HG03280 (cell line): ENCODE measurements around the gene CLASP2.

Experiments
- ATAC-seq: cut with Tn5 transposase; IDR thresholded peaks from one replicate; pipeline ENCODE4 v1.9.1; 2021; ENCODE audit warnings: mild to moderate bottlenecking, moderate library complexity; ENCODE audit not compliant: unreplicated experiment

Gene CLASP2

GRCh38 chr3:33639889-33640288 lies 78.2 kb downstream of the CLASP2 start:
- ATAC-seq = no peak

GRCh38 chr3:33637482-33637881 lies 80.6 kb downstream of the CLASP2 start:
- no peak for ATAC-seq

- no peak for ATAC-seq
Observed at GRCh38 chr3:33636125-33636850, 81.8 kb downstream of the CLASP2 start.

- ATAC-seq = no peak
Observed at GRCh38 chr3:33634262-33634661, 83.8 kb downstream of the CLASP2 start.

GRCh38 chr3:33629219-33629618 lies 88.8 kb downstream of the CLASP2 start:
- ATAC-seq = no peak

- no peak for ATAC-seq
Observed at GRCh38 chr3:33624756-33625155, 93.3 kb downstream of the CLASP2 start.

- no peak for ATAC-seq
Observed at GRCh38 chr3:33613041-33613440, 105.0 kb downstream of the CLASP2 start.

GRCh38 chr3:33612607-33613006 lies 105.4 kb downstream of the CLASP2 start:
- no peak for ATAC-seq

- no peak for ATAC-seq
Observed at GRCh38 chr3:33602829-33603228, 115.2 kb downstream of the CLASP2 start.

GRCh38 chr3:33597257-33597689 lies 120.8 kb downstream of the CLASP2 start:
- no peak for ATAC-seq

- ATAC-seq = no peak
Observed at GRCh38 chr3:33592999-33593398, 125.1 kb downstream of the CLASP2 start.

- ATAC-seq = no peak
Observed at GRCh38 chr3:33590541-33590940, 127.5 kb downstream of the CLASP2 start.

- no peak for ATAC-seq
Observed at GRCh38 chr3:33586402-33586801, 131.7 kb downstream of the CLASP2 start.

- ATAC-seq = no peak
Observed at GRCh38 chr3:33582234-33582633, 135.8 kb downstream of the CLASP2 start.

GRCh38 chr3:33581666-33582065 lies 136.4 kb downstream of the CLASP2 start:
- no peak for ATAC-seq

- ATAC-seq = no peak
Observed at GRCh38 chr3:33579840-33580239, 138.2 kb downstream of the CLASP2 start.

GRCh38 chr3:33579178-33579510 lies 138.9 kb downstream of the CLASP2 start:
- ATAC-seq = no peak

GRCh38 chr3:33578325-33579177 lies 139.5 kb downstream of the CLASP2 start:
- no peak for ATAC-seq

- no peak for ATAC-seq
Observed at GRCh38 chr3:33577588-33577987, 140.5 kb downstream of the CLASP2 start.

- no peak for ATAC-seq
Observed at GRCh38 chr3:33577173-33577572, 140.9 kb downstream of the CLASP2 start.

- ATAC-seq = no peak
Observed at GRCh38 chr3:33575311-33575710, 142.7 kb downstream of the CLASP2 start.

- no peak for ATAC-seq
Observed at GRCh38 chr3:33557829-33558228, 160.2 kb downstream of the CLASP2 start.
